PC-9 (cell line): Measurements from ENCODE around the gene SYDE1. TPM values are rescaled to one million over a fixed set of nuclear protein-coding genes. Genes with fewer than 3 reads are reported as not detected.

ENCODE experiments used
- BruUV-seq: library from RNA; stranded (reverse); fragments of 400-500 nt; replicated peaks from 2 replicates; lab custom pipeline; 2021; lab: Mats Ljungman, UMichigan
- CTCF ChIA-PET: fragments of 300-600 bp; sonication (Branson Sonifier 250); formaldehyde crosslinking; loops from one replicate; lab custom pipeline; 2022; ENCODE audit warnings: antibody characterized with exemption; lab: Charles Lee
- POLR2A ChIA-PET: fragments of 300-600 bp; sonication (Branson Sonifier 250); formaldehyde crosslinking; loops from one replicate; lab custom pipeline; 2022; ENCODE audit warnings: antibody characterized with exemption; ENCODE audit not compliant: unreplicated experiment; lab: Charles Lee
- DNase-seq, 2 experiments: peaks; one replicate each; pipeline versions ENCODE4 v3.0.0 to v3.0.0-alpha.2; 2015 to 2022; ENCODE audit warnings: mixed read lengths in 1 of 2
- H2AFZ ChIP-seq: fragments of 200-600 bp; sonication (generic); 2 replicates; pipeline ENCODE4 v1.8.1; 2017; ENCODE audit warnings: antibody characterized with exemption
- H3F3A ChIP-seq: fragments of 200-600 bp; sonication (generic); 2 replicates; pipeline ENCODE4 v1.8.1; 2017; ENCODE audit warnings: antibody characterized with exemption, mild to moderate bottlenecking, low read depth; ENCODE audit not compliant: insufficient read depth
- H3K27ac ChIP-seq: fragments of 200-600 bp; sonication (generic); 2 replicates; pipeline ENCODE4 v1.6.1; 2016; ENCODE audit warnings: mixed run types
- H3K27me3 ChIP-seq: fragments of 200-600 bp; sonication (generic); 2 replicates; pipeline ENCODE4 v1.6.1; 2016; ENCODE audit warnings: low read depth, mixed run types; ENCODE audit not compliant: insufficient read depth
- H3K36me3 ChIP-seq: fragments of 200-600 bp; sonication (generic); 2 replicates; pipeline ENCODE4 v1.6.1; 2016; ENCODE audit warnings: low read depth, mixed run types
- H3K4me1 ChIP-seq: fragments of 200-600 bp; sonication (generic); replicated peaks from 2 replicates; pipeline ENCODE4 v1.6.1; 2016; ENCODE audit warnings: mixed run types; ENCODE audit not compliant: insufficient read depth
- H3K4me2 ChIP-seq: fragments of 200-600 bp; sonication (generic); 2 replicates; pipeline ENCODE4 v1.6.1; 2017; ENCODE audit warnings: mixed run types
- H3K4me3 ChIP-seq: fragments of 200-600 bp; sonication (generic); 2 replicates; pipeline ENCODE4 v1.6.1; 2016; ENCODE audit warnings: mixed run types
- H3K79me2 ChIP-seq: fragments of 200-600 bp; sonication (generic); 2 replicates; pipeline ENCODE4 v1.6.1; 2017; ENCODE audit warnings: low read depth, mixed run types
- H3K9me2 ChIP-seq: fragments of 200-600 bp; sonication (generic); 2 replicates; pipeline ENCODE4 v1.8.1; 2017; ENCODE audit warnings: mild to moderate bottlenecking; ENCODE audit not compliant: insufficient read depth
- H3K9me3 ChIP-seq: fragments of 200-600 bp; sonication (generic); 2 replicates; pipeline ENCODE4 v1.8.1; 2016; ENCODE audit warnings: low read depth; ENCODE audit not compliant: insufficient read depth
- H4K20me1 ChIP-seq: fragments of 200-600 bp; sonication (generic); 2 replicates; pipeline ENCODE4 v1.8.1; 2017; ENCODE audit not compliant: insufficient read depth
- CTCF ChIP-seq: fragments of 200-600 bp; sonication (generic); conservative IDR thresholded peaks from 2 replicates; pipeline ENCODE4 v1.6.1; 2017; ENCODE audit warnings: mixed run types, antibody characterized with exemption, mild to moderate bottlenecking, moderate library complexity
- EZH2 ChIP-seq: fragments of 200-600 bp; sonication (generic); IDR thresholded peaks from 2 replicates; pipeline ENCODE4 v1.8.0; 2017; ENCODE audit warnings: antibody characterized with exemption, low read depth
- intact Hi-C: fragments of 100-400 bp; cut with micrococcal nuclease; formaldehyde crosslinking; loops from one replicate; pipeline ENCODE4 v1.10.0; 2022; ENCODE audit not compliant: unreplicated experiment
- total RNA-seq: library from RNA; stranded (reverse); gene quantifications from 2 replicates; pipeline ENCODE4 v1.2.3, GENCODE V29; 2021

SYDE1 gene
- total RNA-seq, 1 experiment from 2014 or later = 2.7 TPM

GRCh38 chr19:15123031-15123890 is 16.1 kb downstream of the SYDE1 start:
- DNase-seq = no peak
- H3K9me3 ChIP-seq = no peaks in the 10 kb centered on the region
- peak overlapping the region; percentile 94; the same call in 1 of the 2 replicates for H3K4me3 ChIP-seq
- H3K9me2 ChIP-seq = no peaks in the 10 kb centered on the region
- ChIA-PET POLR2A (interaction anchor here (0.6 kb wide), 1 partner anchor 26 kb away, joined by 5 read pairs; no protein-coding TSS in a partner anchor), CTCF (interaction anchor here (0.5 kb wide), 1 partner anchor 26 kb away, joined by 3 read pairs; no protein-coding TSS in a partner anchor)
- no peaks in the 10 kb centered on the region for H3K27me3 ChIP-seq
- intact Hi-C loops = no loop called here
- BruUV-seq = no TSS peak
- peaks cover 13% of the 10 kb centered on the region; the same call in 1 of the 2 replicates for H3F3A ChIP-seq
- peaks cover 26% of the 10 kb centered on the region for H3K4me1 ChIP-seq
- peak overlapping the region; percentile 93 for H3K4me2 ChIP-seq
- no peaks in the 10 kb centered on the region for H4K20me1 ChIP-seq
- TF ChIP-seq EZH2 (no peak), CTCF (no peak)
- peaks cover 17% of the 10 kb centered on the region for H3K36me3 ChIP-seq
- no peak overlapping the region for H2AFZ ChIP-seq
- H3K79me2 ChIP-seq = peaks cover 24% of the 10 kb centered on the region
- no peak overlapping the region for H3K27ac ChIP-seq

GRCh38 chr19:15123900-15124299 is 16.7 kb downstream of the SYDE1 start:
- H3K4me1 ChIP-seq = peaks cover 25% of the 10 kb centered on the region
- H3K9me2 ChIP-seq = no peaks in the 10 kb centered on the region
- no peak overlapping the region for H2AFZ ChIP-seq
- POLR2A ChIA-PET = no interaction called here
- peaks cover 13% of the 10 kb centered on the region for H3K36me3 ChIP-seq
- H4K20me1 ChIP-seq = no peaks in the 10 kb centered on the region
- TF ChIP-seq CTCF (no peak), EZH2 (no peak)
- intact Hi-C loops = no loop called here
- H3K4me2 ChIP-seq = peak overlapping the region; percentile 93
- H3K9me3 ChIP-seq = no peaks in the 10 kb centered on the region
- peaks cover 20% of the 10 kb centered on the region for H3F3A ChIP-seq
- no peaks in the 10 kb centered on the region for H3K27me3 ChIP-seq
- BruUV-seq = no TSS peak
- peak overlapping the region; percentile 94; the same call in 1 of the 2 replicates for H3K4me3 ChIP-seq
- CTCF ChIA-PET = interaction anchor here (0.5 kb wide), 1 partner anchor 25 kb away, joined by 3 read pairs; no protein-coding TSS in a partner anchor
- peaks cover 24% of the 10 kb centered on the region for H3K79me2 ChIP-seq
- no peak overlapping the region for H3K27ac ChIP-seq
- no peak for DNase-seq

- Histone ChIP-seq H3K79me2 (peaks cover 24% of the 10 kb centered on the region), H3F3A (peaks cover 25% of the 10 kb centered on the region), H3K9me3 (no peaks in the 10 kb centered on the region), H4K20me1 (no peaks in the 10 kb centered on the region), H2AFZ (peak overlapping the region; percentile 97), H3K27ac (peak overlapping the region; percentile 75), H3K9me2 (no peaks in the 10 kb centered on the region), H3K4me3 (peak overlapping the region; percentile 94), H3K4me1 (peaks cover 26% of the 10 kb centered on the region), H3K36me3 (peaks cover 5% of the 10 kb centered on the region; the same call in 1 of the 2 replicates), H3K4me2 (peak overlapping the region; percentile 93), H3K27me3 (no peaks in the 10 kb centered on the region)
- no TSS peak for BruUV-seq
- intact Hi-C loops = no loop called here
- CTCF ChIA-PET = no interaction called here
- TF ChIP-seq CTCF (no peak), EZH2 (no peak)
- no peak for DNase-seq
- POLR2A ChIA-PET = no interaction called here
These were observed 17.5 kb downstream of the SYDE1 start for GRCh38 chr19:15124572-15125231.
